ENCODE data around the gene FERMT3.

Gene FERMT3

DNA sequence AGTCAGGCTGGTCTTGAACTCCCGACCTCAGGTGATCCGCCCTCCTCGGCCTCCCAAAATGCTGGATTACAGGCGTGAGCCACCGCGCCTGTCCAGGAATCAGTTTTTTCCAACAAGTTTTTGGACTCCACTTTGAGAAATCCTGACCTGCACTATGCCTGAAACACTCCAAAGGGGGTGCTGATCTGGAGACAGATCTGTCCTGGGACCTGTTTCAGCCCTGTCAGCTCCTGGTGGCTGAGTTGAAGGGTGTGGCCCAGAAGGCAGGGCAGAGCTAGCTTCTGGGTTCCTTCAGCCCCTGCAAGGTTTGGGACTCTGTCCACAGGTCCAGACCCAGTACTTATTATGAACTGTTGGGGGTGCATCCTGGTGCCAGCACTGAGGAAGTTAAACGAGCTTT is 25.0 kb downstream of the FERMT3 start:
- DNase-seq (ENCODE audit: low read depth) = no peak
- TF ChIP-seq, protein P1, sequence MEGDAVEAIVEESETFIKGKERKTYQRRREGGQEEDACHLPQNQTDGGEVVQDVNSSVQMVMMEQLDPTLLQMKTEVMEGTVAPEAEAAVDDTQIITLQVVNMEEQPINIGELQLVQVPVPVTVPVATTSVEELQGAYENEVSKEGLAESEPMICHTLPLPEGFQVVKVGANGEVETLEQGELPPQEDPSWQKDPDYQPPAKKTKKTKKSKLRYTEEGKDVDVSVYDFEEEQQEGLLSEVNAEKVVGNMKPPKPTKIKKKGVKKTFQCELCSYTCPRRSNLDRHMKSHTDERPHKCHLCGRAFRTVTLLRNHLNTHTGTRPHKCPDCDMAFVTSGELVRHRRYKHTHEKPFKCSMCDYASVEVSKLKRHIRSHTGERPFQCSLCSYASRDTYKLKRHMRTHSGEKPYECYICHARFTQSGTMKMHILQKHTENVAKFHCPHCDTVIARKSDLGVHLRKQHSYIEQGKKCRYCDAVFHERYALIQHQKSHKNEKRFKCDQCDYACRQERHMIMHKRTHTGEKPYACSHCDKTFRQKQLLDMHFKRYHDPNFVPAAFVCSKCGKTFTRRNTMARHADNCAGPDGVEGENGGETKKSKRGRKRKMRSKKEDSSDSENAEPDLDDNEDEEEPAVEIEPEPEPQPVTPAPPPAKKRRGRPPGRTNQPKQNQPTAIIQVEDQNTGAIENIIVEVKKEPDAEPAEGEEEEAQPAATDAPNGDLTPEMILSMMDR (IDR thresholded peaks at IDR 0.05; ENCODE audit: insufficient read depth, low read depth, low read length, missing control alignments) = no peak
- H3K4me3 ChIP-seq (ENCODE audit: low read depth, low read length) = no peak overlapping the region

DNA sequence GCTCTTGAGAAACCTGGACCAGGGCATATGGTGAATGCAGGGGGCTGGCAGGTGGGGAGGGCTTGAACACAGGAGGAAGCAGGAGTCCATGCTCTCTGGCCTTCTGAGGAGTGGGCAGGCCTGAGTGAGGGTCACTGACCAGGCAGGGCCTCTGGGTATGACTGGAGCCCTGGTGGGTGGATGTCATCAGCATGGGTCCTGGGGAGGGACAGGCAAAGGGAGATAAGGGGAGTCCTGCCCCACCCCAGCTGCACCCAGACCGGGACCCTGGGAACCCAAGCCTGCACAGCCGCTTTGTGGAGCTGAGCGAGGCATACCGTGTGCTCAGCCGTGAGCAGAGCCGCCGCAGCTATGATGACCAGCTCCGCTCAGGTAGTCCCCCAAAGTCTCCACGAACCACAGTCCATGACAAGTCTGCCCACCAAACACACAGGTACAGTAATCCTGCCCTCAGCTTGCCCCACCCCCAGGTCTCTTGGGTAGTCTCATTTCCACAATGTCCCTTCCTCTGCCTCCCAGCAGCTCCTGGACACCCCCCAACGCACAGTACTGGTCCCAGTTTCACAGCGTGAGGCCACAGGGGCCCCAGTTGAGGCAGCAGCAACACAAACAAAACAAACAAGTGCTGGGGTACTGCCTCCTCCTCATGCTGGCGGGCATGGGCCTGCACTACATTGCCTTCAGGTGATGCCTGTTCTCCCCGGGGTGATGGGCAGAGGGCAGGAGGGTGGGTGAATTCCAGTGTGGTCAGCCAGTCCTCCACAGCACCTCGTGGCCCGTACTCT is 25.9 kb downstream of the FERMT3 start:
- no peak for DNase-seq (ENCODE audit: low read depth)
- TF ChIP-seq, protein P1 (IDR thresholded peaks at IDR 0.05; ENCODE audit: insufficient read depth, low read depth, low read length, missing control alignments) = no peak
- H3K4me3 ChIP-seq (ENCODE audit: low read depth, low read length) = no peak overlapping the region

DNA sequence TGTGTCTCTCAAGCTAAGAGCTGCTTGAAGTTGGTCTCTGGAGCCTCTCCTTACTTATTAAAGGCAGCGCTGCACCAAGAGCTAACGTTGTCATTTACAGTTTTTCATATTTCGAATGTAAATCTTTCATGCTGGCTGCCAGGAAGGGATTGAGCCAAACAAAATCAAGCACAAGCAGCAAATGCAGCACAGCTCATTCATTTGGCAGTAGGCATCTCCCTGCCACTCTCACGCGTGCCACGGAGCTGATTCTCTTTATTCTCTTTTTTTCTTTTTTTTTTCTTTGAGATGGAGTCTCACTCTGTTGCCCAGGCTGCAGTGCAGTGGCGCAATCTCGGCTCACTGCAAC is 26.4 kb downstream of the FERMT3 start:
- TF ChIP-seq, protein P1 (IDR thresholded peaks at IDR 0.05; ENCODE audit: insufficient read depth, low read depth, low read length, missing control alignments) = no peak
- H3K4me3 ChIP-seq (ENCODE audit: low read depth, low read length) = no peak overlapping the region
- no peak for DNase-seq (ENCODE audit: low read depth)

DNA sequence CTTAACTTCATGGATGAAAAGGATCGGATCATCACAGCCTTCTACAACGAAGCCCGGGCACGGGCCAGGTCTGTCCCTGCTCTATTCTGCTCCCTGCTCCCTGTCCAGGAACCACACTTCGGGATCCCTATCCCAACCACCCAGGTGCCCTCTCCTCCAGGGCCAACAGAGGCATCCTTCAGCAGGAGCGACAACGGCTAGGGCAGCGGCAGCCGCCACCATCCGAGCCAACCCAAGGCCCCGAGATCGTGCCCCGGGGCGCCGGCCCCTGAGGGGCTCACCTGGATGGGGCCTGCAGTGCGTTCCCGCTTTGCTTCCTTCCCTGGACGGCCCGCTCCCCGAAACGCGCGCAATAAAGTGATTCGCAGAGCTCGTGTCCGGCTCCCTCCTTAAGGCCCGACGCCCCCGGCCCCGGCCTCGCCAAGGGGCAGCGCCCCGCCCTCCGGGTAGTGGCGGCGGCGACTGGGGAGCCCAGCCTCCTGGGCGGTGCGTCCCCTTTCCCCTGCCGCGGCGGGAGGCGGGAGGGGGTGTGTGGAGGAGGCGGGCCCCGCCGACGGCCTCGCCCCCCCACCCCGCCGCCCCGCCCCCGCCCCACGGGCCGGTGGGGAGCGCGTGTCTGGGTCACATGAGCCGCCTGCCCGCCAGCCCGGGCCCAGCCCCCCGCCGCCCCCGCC is 27.5 kb downstream of the FERMT3 start, which contains the start of gene VEGFB:
Gene VEGFB, plus strand, starts transcription at position 672 of the 674 bp plus-strand sequence. CDS start 250 bp downstream, outside the sequence.
- TF ChIP-seq, protein P1 (IDR thresholded peaks at IDR 0.05; ENCODE audit: insufficient read depth, low read depth, low read length, missing control alignments) = no peak
- peak; percentile 75 for DNase-seq (ENCODE audit: low read depth)
- H3K4me3 ChIP-seq (ENCODE audit: low read depth, low read length) = peak within 1 kb of the TSS; percentile 92

DNA sequence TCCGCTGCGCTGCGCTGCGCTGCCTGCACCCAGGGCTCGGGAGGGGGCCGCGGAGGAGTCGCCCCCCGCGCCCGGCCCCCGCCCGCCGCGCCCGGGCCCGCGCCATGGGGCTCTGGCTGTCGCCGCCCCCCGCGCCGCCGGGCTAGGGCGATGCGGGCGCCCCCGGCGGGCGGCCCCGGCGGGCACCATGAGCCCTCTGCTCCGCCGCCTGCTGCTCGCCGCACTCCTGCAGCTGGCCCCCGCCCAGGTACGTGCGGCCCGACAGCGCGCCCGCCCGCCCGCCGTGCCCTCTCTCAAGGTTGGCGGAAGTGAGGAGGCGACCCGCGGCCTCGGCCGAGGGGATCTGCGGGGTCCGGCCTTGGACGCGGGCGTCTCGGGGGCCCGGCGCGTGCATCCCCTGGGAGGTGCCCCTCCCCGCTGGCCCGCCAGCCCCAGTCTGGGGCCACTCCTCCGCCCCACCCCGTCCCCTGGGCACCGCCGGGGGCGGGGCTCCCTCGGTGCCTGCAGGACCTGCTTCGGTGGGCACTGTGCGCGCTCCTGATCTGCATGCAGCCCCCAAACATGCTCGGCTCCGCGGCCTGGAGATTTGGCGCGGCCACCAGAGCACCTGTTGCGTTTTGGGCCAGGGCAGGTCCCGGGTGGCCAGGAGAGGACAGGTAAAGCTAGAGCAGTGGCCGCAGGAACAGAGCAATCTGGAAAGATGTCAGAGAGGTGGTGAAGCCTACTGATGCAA is 28.3 kb downstream of the FERMT3 start:
- peak; percentile 50 for DNase-seq (ENCODE audit: low read depth)
- TF ChIP-seq, protein P1 (IDR thresholded peaks at IDR 0.05; ENCODE audit: insufficient read depth, low read depth, low read length, missing control alignments) = no peak
- peak overlapping the region; percentile 92 for H3K4me3 ChIP-seq (ENCODE audit: low read depth, low read length)

DNA sequence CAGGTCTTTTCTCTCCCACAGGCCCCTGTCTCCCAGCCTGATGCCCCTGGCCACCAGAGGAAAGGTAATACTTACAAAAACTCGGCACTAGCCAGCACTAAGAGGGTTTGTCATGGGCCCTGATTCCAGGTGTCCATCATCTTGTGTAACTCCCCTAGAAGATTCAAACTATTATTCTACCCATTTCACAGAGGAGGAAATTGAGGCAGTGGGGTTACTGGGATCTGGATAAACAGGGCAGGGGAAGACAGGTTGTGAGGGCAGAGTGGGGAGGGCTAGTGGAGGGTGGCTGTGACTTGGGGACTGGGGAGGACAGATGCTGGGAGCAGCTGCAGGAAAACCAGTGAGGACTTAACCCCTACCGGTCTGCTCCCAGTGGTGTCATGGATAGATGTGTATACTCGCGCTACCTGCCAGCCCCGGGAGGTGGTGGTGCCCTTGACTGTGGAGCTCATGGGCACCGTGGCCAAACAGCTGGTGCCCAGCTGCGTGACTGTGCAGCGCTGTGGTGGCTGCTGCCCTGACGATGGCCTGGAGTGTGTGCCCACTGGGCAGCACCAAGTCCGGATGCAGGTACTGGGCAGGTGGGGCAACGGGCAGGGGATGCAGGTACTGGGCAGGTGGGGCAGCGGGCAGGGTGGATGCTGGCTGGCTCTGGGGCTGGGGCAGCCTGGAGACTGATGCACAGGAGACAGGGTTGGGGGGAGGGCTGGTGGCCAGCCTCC is 29.1 kb downstream of the FERMT3 start:
- TF ChIP-seq, protein P1 (IDR thresholded peaks at IDR 0.05; ENCODE audit: insufficient read depth, low read depth, low read length, missing control alignments) = no peak

More for the DNA sequence above, 29.1 kb downstream of the FERMT3 start:
- H3K4me3 ChIP-seq (ENCODE audit: low read depth, low read length) = peak overlapping the region; percentile 92
- DNase-seq (ENCODE audit: low read depth) = no peak
